NT2/D1 (cell line): ENCODE results near the gene ATP5MC2.

Source experiments
- YY1 ChIP-seq: IDR thresholded peaks from 2 replicates; pipeline ENCODE4 v1.6.1; 2011; ENCODE audit not compliant: insufficient read length, insufficient read depth
- ZNF274 ChIP-seq: IDR thresholded peaks from 2 replicates; pipeline ENCODE4 v1.6.1; 2011; ENCODE audit warnings: mild to moderate bottlenecking, low read depth, low read length

- TF ChIP-seq YY1 (no peak), ZNF274 (no peak)
Observed at GRCh38 chr12:53667080-53667479, 8.8 kb downstream of the ATP5MC2 start.
